Central memory CD8-positive, alpha-beta T cell (primary cell): ENCODE measurements around the gene NFIL3.
"Not testable (repeated sequence)": the region's sequence is repeated elsewhere in the genome, so short reads cannot be mapped to it uniquely, and the experiment has no call there.

Experiments used
- ATAC-seq: fragments of 150-1000 bp; cut with Tn5 transposase; replicated peaks from 2 replicates; pipeline ENCODE4 v1.10.0; 2022; ENCODE audit warnings: mild to moderate bottlenecking, moderate FRiP score, moderate number of reproducible peaks; ENCODE audit not compliant: poor library complexity, severe bottlenecking; ENCODE audit errors: extremely low read depth
- DNase-seq, 2 donors: peaks; one replicate each; pipeline ENCODE4 v3.0.0; 2021; ENCODE audit warnings: low spot score in 2 of 2
- H3K27ac Mint-ChIP-seq: one replicate; pipeline ENCODE4 v1.8.0; 2022; ENCODE audit warnings: low read depth, mild to moderate bottlenecking, moderate library complexity, mixed read lengths
- H3K27me3 Mint-ChIP-seq: one replicate; pipeline ENCODE4 v1.8.0; 2022; ENCODE audit warnings: mixed read lengths
- H3K36me3 Mint-ChIP-seq: one replicate; pipeline ENCODE4 v1.8.0; 2022; ENCODE audit warnings: mild to moderate bottlenecking, moderate library complexity, mixed read lengths; ENCODE audit not compliant: insufficient read depth
- H3K4me1 Mint-ChIP-seq: one replicate; pipeline ENCODE4 v1.8.0; 2022; ENCODE audit warnings: mixed read lengths
- H3K4me3 Mint-ChIP-seq: one replicate; pipeline ENCODE4 v1.8.0; 2022; ENCODE audit warnings: mild to moderate bottlenecking, moderate library complexity, mixed read lengths
- H3K9me3 Mint-ChIP-seq: one replicate; pipeline ENCODE4 v1.8.0; 2022; ENCODE audit warnings: mixed read lengths

Gene NFIL3

GRCh38 chr9:91382298-91382697 is 41.3 kb downstream of the NFIL3 start:
- DNase-seq, result no peak
- Mint-ChIP-seq H3K27me3 (no peaks in the 10 kb centered on the region), H3K36me3 (no peaks in the 10 kb centered on the region), H3K27ac (no peak overlapping the region), H3K9me3 (no peaks in the 10 kb centered on the region), H3K4me3 (no peak overlapping the region), H3K4me1 (no peaks in the 10 kb centered on the region)
- no peak for ATAC-seq

- Mint-ChIP-seq H3K9me3 (no peaks in the 10 kb centered on the region), H3K27me3 (no peaks in the 10 kb centered on the region), H3K36me3 (no peaks in the 10 kb centered on the region), H3K4me1 (peaks cover 6% of the 10 kb centered on the region), H3K27ac (no peak overlapping the region), H3K4me3 (no peak overlapping the region)
- DNase-seq, result no peak
- no peak for ATAC-seq
Measured at GRCh38 chr9:91379426-91379825, 44.2 kb downstream of the NFIL3 start.

GRCh38 chr9:91378695-91379127 is 44.9 kb downstream of the NFIL3 start:
- H3K36me3 Mint-ChIP-seq, result no peaks in the 10 kb centered on the region
- H3K4me3 Mint-ChIP-seq, result no peak overlapping the region
- no peak overlapping the region for H3K27ac Mint-ChIP-seq
- peaks cover 6% of the 10 kb centered on the region for H3K4me1 Mint-ChIP-seq
- no peak for ATAC-seq
- H3K27me3 Mint-ChIP-seq, result no peaks in the 10 kb centered on the region
- H3K9me3 Mint-ChIP-seq, result no peaks in the 10 kb centered on the region
- DNase-seq, result no peak

GRCh38 chr9:91378054-91378453 is 45.6 kb downstream of the NFIL3 start:
- DNase-seq, ATAC-seq, H3K27me3 Mint-ChIP-seq, H3K36me3 Mint-ChIP-seq, H3K4me1 Mint-ChIP-seq, H3K27ac Mint-ChIP-seq, H3K4me3 Mint-ChIP-seq, H3K9me3 Mint-ChIP-seq: not testable (repeated sequence)

GRCh38 chr9:91376239-91376638 is 47.4 kb downstream of the NFIL3 start:
- H3K4me1 Mint-ChIP-seq, result peaks cover 6% of the 10 kb centered on the region
- DNase-seq (no peak), ATAC-seq (no peak)
- no peaks in the 10 kb centered on the region for H3K36me3 Mint-ChIP-seq
- no peaks in the 10 kb centered on the region for H3K27me3 Mint-ChIP-seq
- H3K9me3 Mint-ChIP-seq, result no peaks in the 10 kb centered on the region
- no peak overlapping the region for H3K4me3 Mint-ChIP-seq
- no peak overlapping the region for H3K27ac Mint-ChIP-seq

GRCh38 chr9:91374939-91375338 is 48.7 kb downstream of the NFIL3 start:
- Mint-ChIP-seq H3K4me3 (no peak overlapping the region), H3K36me3 (no peaks in the 10 kb centered on the region), H3K27me3 (peaks cover under 1% of the 10 kb centered on the region), H3K4me1 (peaks cover 6% of the 10 kb centered on the region), H3K27ac (no peak overlapping the region), H3K9me3 (no peaks in the 10 kb centered on the region)
- ATAC-seq (no peak), DNase-seq (no peak)

GRCh38 chr9:91371894-91372293 is 51.7 kb downstream of the NFIL3 start:
- DNase-seq (no peak), ATAC-seq (no peak)
- Mint-ChIP-seq H3K4me1 (peaks cover 6% of the 10 kb centered on the region), H3K9me3 (no peaks in the 10 kb centered on the region), H3K4me3 (no peak overlapping the region), H3K27ac (no peak overlapping the region), H3K36me3 (no peaks in the 10 kb centered on the region), H3K27me3 (peaks cover 19% of the 10 kb centered on the region)

GRCh38 chr9:91370006-91370405 is 53.6 kb downstream of the NFIL3 start:
- H3K27me3 Mint-ChIP-seq, result peaks cover 19% of the 10 kb centered on the region
- not testable (repeated sequence) for DNase-seq, H3K9me3 Mint-ChIP-seq, ATAC-seq, H3K27ac Mint-ChIP-seq, H3K4me1 Mint-ChIP-seq, H3K36me3 Mint-ChIP-seq, H3K4me3 Mint-ChIP-seq

GRCh38 chr9:91364702-91365101 is 58.9 kb downstream of the NFIL3 start:
- Mint-ChIP-seq H3K9me3 (no peaks in the 10 kb centered on the region), H3K27me3 (peaks cover 17% of the 10 kb centered on the region), H3K4me1 (peaks cover 24% of the 10 kb centered on the region), H3K27ac (no peak overlapping the region), H3K4me3 (no peak overlapping the region), H3K36me3 (peaks cover 5% of the 10 kb centered on the region)
- ATAC-seq, result no peak
- DNase-seq, result no peak

GRCh38 chr9:91364005-91364404 is 59.6 kb downstream of the NFIL3 start:
- H3K9me3 Mint-ChIP-seq, result no peaks in the 10 kb centered on the region
- peaks cover 5% of the 10 kb centered on the region for H3K36me3 Mint-ChIP-seq
- H3K4me3 Mint-ChIP-seq, result no peak overlapping the region
- ATAC-seq, result no peak
- H3K27me3 Mint-ChIP-seq, result peaks cover 12% of the 10 kb centered on the region
- H3K4me1 Mint-ChIP-seq, result peaks cover 31% of the 10 kb centered on the region
- DNase-seq, result no peak
- H3K27ac Mint-ChIP-seq, result no peak overlapping the region

GRCh38 chr9:91362051-91362611 is 61.5 kb downstream of the NFIL3 start:
- Mint-ChIP-seq H3K36me3 (peaks cover 6% of the 10 kb centered on the region), H3K27me3 (no peaks in the 10 kb centered on the region), H3K9me3 (no peaks in the 10 kb centered on the region), H3K4me1 (peaks cover 48% of the 10 kb centered on the region), H3K4me3 (peak overlapping the region; percentile 95), H3K27ac (peak overlapping the region; percentile 73)
- DNase-seq, result no peak
- no peak for ATAC-seq

GRCh38 chr9:91361291-91362050 is 62.2 kb downstream of the NFIL3 start, which contains the start of gene AUH:
Gene AUH (minus strand): TSS chr9:91361918. CDS start chr9:91361889, 29 bp downstream.
- Mint-ChIP-seq H3K4me1 (peaks cover 51% of the 10 kb centered on the region), H3K27ac (peak within 1 kb of the TSS; percentile 73), H3K27me3 (no peaks in the 10 kb centered on the region), H3K36me3 (peaks cover 6% of the 10 kb centered on the region), H3K4me3 (peak within 1 kb of the TSS; percentile 95), H3K9me3 (no peaks in the 10 kb centered on the region)
- ATAC-seq (peak; percentile 94), DNase-seq (peak; percentile 74 to 77)
